HG03066 (cell line): ENCODE results near the gene CSPG4.

Experiments used
- ATAC-seq: cut with Tn5 transposase; IDR thresholded peaks from one replicate; pipeline ENCODE4 v1.9.1; 2021; ENCODE audit warnings: low read depth; ENCODE audit not compliant: unreplicated experiment

The CSPG4 gene

GRCh38 chr15:75673426-75674235 lies 39.0 kb downstream of the CSPG4 start:
- ATAC-seq, result no peak

- ATAC-seq, result no peak
Measured at GRCh38 chr15:75672646-75673425, 39.8 kb downstream of the CSPG4 start.

GRCh38 chr15:75671730-75672602 lies 40.7 kb downstream of the CSPG4 start:
- ATAC-seq, result no peak

GRCh38 chr15:75669879-75670212 lies 42.8 kb downstream of the CSPG4 start:
- no peak for ATAC-seq

- ATAC-seq, result no peak
Measured at GRCh38 chr15:75669191-75669878, 43.3 kb downstream of the CSPG4 start.

- no peak for ATAC-seq
Measured at GRCh38 chr15:75666823-75667501, 45.7 kb downstream of the CSPG4 start.

- ATAC-seq, result no peak
Measured at GRCh38 chr15:75663931-75664421, 48.7 kb downstream of the CSPG4 start.

GRCh38 chr15:75662823-75663519 lies 49.7 kb downstream of the CSPG4 start:
- no peak for ATAC-seq

GRCh38 chr15:75661756-75662140 lies 50.9 kb downstream of the CSPG4 start:
- no peak for ATAC-seq

GRCh38 chr15:75661100-75661755 lies 51.4 kb downstream of the CSPG4 start:
- no peak for ATAC-seq

GRCh38 chr15:75659928-75660645 lies 52.6 kb downstream of the CSPG4 start:
- ATAC-seq, result no peak

- no peak for ATAC-seq
Measured at GRCh38 chr15:75659141-75659771, 53.4 kb downstream of the CSPG4 start.

GRCh38 chr15:75656813-75657212 lies 55.8 kb downstream of the CSPG4 start:
- no peak for ATAC-seq

- ATAC-seq, result no peak
Measured at GRCh38 chr15:75656331-75656730, 56.3 kb downstream of the CSPG4 start.

- ATAC-seq, result no peak
Measured at GRCh38 chr15:75655931-75656330, 56.7 kb downstream of the CSPG4 start.

- ATAC-seq, result no peak
Measured at GRCh38 chr15:75654201-75654907, 58.3 kb downstream of the CSPG4 start.

- no peak for ATAC-seq
Measured at GRCh38 chr15:75653347-75653913, 59.2 kb downstream of the CSPG4 start.
